ENCODE measurements around the gene TAS2R41. TPM values are rescaled to one million over a fixed set of nuclear protein-coding genes. Genes with fewer than 3 reads are reported as not detected.

TAS2R41 gene
- total and polyA plus RNA-seq, 2 of the 13 experiments (the other 11 are each of a cell fraction or from before 2014, with no cell fraction given) = not detected

- Histone ChIP-seq H3K27ac (ENCODE audit: extremely low read length, insufficient read depth, low read length) (no peak overlapping the region), H3K27me3 (ENCODE audit: control insufficient read depth in 1 of 2, insufficient read depth in 2 of 2, low read length in 2 of 2) (no peaks in the 10 kb centered on the region), H3K79me2 (ENCODE audit: insufficient read depth, low read length) (no peaks in the 10 kb centered on the region), H3K4me1 (ENCODE audit: insufficient read depth, low read length) (no peaks in the 10 kb centered on the region), H3K9me3 (ENCODE audit: low read length) (no peaks in the 10 kb centered on the region; the same call in 1 of the 2 replicates), H3K4me2 (ENCODE audit: low read depth, low read length) (no peak overlapping the region), H3K9ac (ENCODE audit: insufficient read depth, low read depth, low read length) (no peak overlapping the region), H4K20me1 (ENCODE audit: insufficient read depth, low read length) (no peaks in the 10 kb centered on the region), H2AFZ (ENCODE audit: low read length) (no peak overlapping the region), H3K4me3 (replicated peaks in 1 of 3; ENCODE audit: insufficient read depth in 1 of 3, low read depth in 2 of 3, low read length in 3 of 3) (no peak overlapping the region), H3K36me3 (replicated peaks in 1 of 2; ENCODE audit: control insufficient read depth in 1 of 2, insufficient read depth in 2 of 2, low read length in 2 of 2) (no peaks in the 10 kb centered on the region)
- DNase-seq (ENCODE audit: low spot score) (no peak), FAIRE-seq (no peak), ATAC-seq (no peak)
- ChIA-PET POLR2A (no interaction called here), CTCF (ENCODE audit: low intra/inter-chr PET ratio, low total read pairs) (no interaction called here)
- in situ Hi-C loops (cut with HindIII; ENCODE audit: extremely low pct_ligation_motif_present, low pct_unique_long_range_greater_than_20kb) = no loop called here
- TF ChIP-seq KDM6A (CRISPR knock-in tag; IDR thresholded peaks at IDR 0.05; ENCODE audit: low read depth) = no peak
- no peak for TF ChIP-seq ZNF777 (CRISPR knock-in tag; IDR thresholded peaks at IDR 0.05)
- TF ChIP-seq DR1 (CRISPR knock-in tag; IDR thresholded peaks at IDR 0.05) = no peak
- no peak for TF ChIP-seq TMF1 (CRISPR knock-in tag; IDR thresholded peaks at IDR 0.05; ENCODE audit: low read depth)
- no peak for TF ChIP-seq NR2F2 (IDR thresholded peaks at IDR 0.05; ENCODE audit: borderline replicate concordance, low read depth)
- no TSS peak for BruUV-seq (replicated peaks)
- WGBS (ENCODE audit: low lambda C conversion rate) = 0% methylated on average over 1 of the region's 1 CpG
- intact Hi-C loops (cut with micrococcal nuclease; ENCODE audit: unreplicated experiment) = no loop called here
Observed at GRCh38 chr7:143463957-143464356, 13.7 kb upstream of the TAS2R41 start.

DNA sequence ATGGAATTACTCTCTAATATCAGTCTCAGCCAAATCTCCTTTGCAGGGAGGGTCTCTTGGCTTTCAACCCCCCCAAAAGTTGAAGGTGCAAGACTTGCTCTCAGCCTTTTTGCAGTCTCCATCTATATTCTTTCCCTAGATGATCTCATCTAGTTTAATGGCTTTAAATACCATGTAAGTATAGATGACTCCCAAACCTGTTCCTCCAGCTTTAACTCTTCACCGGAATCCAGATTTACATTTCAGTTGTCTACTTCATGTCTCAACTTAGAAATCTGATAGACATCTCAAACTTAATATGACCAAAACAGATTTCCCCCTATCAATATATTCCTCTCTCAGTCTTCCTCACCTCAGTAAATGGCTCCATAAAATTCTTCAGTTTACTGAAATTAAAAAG lies 9.9 kb upstream of the TAS2R41 start:
- intact Hi-C loops (cut with micrococcal nuclease; ENCODE audit: unreplicated experiment) = no loop called here

More for the DNA sequence above, 9.9 kb upstream of the TAS2R41 start:
- Histone ChIP-seq H3K79me2 (ENCODE audit: insufficient read depth, low read length) (no peaks in the 10 kb centered on the region), H3K4me1 (ENCODE audit: insufficient read depth, low read length) (no peaks in the 10 kb centered on the region), H2AFZ (ENCODE audit: low read length) (no peak overlapping the region), H3K9ac (ENCODE audit: insufficient read depth, low read depth, low read length) (no peak overlapping the region), H3K4me2 (ENCODE audit: low read depth, low read length) (no peak overlapping the region), H3K27me3 (ENCODE audit: control insufficient read depth in 1 of 2, insufficient read depth in 2 of 2, low read length in 2 of 2) (no peaks in the 10 kb centered on the region; a peak in 1 of 5 replicates), H3K36me3 (replicated peaks in 1 of 2; ENCODE audit: control insufficient read depth in 1 of 2, insufficient read depth in 2 of 2, low read length in 2 of 2) (no peaks in the 10 kb centered on the region), H4K20me1 (ENCODE audit: insufficient read depth, low read length) (no peaks in the 10 kb centered on the region), H3K9me3 (ENCODE audit: low read length) (no peaks in the 10 kb centered on the region), H3K27ac (ENCODE audit: extremely low read length, insufficient read depth, low read length) (no peak overlapping the region), H3K4me3 (replicated peaks in 1 of 3; ENCODE audit: insufficient read depth in 1 of 3, low read depth in 2 of 3, low read length in 3 of 3) (no peak overlapping the region)
- ATAC-seq (no peak), DNase-seq (ENCODE audit: low spot score) (no peak), FAIRE-seq (no peak)
- in situ Hi-C loops (cut with HindIII; ENCODE audit: extremely low pct_ligation_motif_present, low pct_unique_long_range_greater_than_20kb) = no loop called here
- CTCF ChIA-PET (ENCODE audit: low intra/inter-chr PET ratio, low total read pairs) = no interaction called here
- WGBS (ENCODE audit: low lambda C conversion rate) = 36% methylated on average over 1 of the region's 1 CpG
- BruUV-seq (replicated peaks) = no TSS peak
- no peak for TF ChIP-seq ZNF773 (CRISPR knock-in tag; IDR thresholded peaks at IDR 0.05; ENCODE audit: borderline replicate concordance)
- no peak for TF ChIP-seq ZMAT3 (CRISPR knock-in tag; conservative IDR thresholded peaks at IDR 0.05)
- no peak for TF ChIP-seq ZNF224 (CRISPR knock-in tag; IDR thresholded peaks at IDR 0.05)
- TF ChIP-seq SP4 (CRISPR knock-in tag; IDR thresholded peaks at IDR 0.05) = no peak
- TF ChIP-seq ZNF614 (CRISPR knock-in tag; IDR thresholded peaks at IDR 0.05; ENCODE audit: borderline replicate concordance) = no peak
- no peak for TF ChIP-seq ZNF777 (CRISPR knock-in tag; IDR thresholded peaks at IDR 0.05)
- no peak for TF ChIP-seq GMEB1 (CRISPR knock-in tag; IDR thresholded peaks at IDR 0.05; ENCODE audit: borderline replicate concordance)
- TF ChIP-seq RARG (CRISPR knock-in tag; IDR thresholded peaks at IDR 0.05; ENCODE audit: low read depth) = no peak
- no peak for TF ChIP-seq HOXA3 (CRISPR knock-in tag; IDR thresholded peaks at IDR 0.05)
- TF ChIP-seq ZNF383 (CRISPR knock-in tag; IDR thresholded peaks at IDR 0.05; ENCODE audit: borderline replicate concordance) = no peak
- no peak for TF ChIP-seq PAX8 (CRISPR knock-in tag; IDR thresholded peaks at IDR 0.05; ENCODE audit: borderline replicate concordance)
- no peak for TF ChIP-seq BATF2 (CRISPR knock-in tag; IDR thresholded peaks at IDR 0.05)
- no peak for TF ChIP-seq ZNF235 (CRISPR knock-in tag; IDR thresholded peaks at IDR 0.05; ENCODE audit: borderline replicate concordance)
- TF ChIP-seq ARNT (IDR thresholded peaks at IDR 0.05) = no peak
- TF ChIP-seq SMAD9 (CRISPR knock-in tag; IDR thresholded peaks at IDR 0.05) = no peak
- POLR2A ChIA-PET = no interaction called here
